Measurements from ENCODE around the gene PKP4.

Gene PKP4

DNA sequence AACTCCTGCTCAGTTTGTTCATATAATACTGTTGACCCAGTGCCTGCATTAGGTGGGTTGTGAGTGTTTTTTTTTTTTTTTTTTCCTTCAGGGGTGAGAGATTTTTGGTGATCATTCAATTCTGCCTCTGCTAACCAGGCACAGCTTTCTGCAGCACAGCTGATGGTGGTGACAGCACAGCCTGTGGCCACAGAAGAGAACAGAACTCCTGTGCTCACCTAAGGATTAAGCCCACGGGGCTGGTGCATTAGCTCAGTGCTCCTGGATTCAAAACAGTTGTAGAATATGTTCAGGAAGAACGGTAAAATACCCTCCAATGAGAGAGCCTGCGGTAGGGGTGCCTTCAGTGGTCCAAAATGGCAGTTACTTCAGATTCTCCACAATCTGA, 42.0 kb downstream of the PKP4 start:
- no peak for DNase-seq

DNA sequence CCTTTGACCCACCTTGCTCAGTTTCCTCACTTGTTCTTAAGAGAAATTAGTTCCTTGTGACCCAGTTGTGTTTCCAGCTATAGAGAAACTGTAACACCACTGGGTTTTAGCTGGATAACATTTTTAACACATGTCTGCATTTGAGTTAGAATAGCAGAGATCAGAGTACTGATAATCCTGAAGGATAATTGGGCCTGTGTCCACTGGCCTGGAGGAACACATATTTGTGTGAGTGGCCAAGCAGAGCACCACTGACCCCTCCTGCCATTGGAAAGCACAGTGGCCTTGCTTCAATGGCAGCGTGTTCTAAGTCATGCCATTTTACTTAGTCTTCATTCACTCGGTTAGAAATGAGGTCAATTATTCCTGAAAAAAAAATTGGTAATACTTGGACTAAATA, 42.6 kb downstream of the PKP4 start:
- no peak for DNase-seq

DNA sequence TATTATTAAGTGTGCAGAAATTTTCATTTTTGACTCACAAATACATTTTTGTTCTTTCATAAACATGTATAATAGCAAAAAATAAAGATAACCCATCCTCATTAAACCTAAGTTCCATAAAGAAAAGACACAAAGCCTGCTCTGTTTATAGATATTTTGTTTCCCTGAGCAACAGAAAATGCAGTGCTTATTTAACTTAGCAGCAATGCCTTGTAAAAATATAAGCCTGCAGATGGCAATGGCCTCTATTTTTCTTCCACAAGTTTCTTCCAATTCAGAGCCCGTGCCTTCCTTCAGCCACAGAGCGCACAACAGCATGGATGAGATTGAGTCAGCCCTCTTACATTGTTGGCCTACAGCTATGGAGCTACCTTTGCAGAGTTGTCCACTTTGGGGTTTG, 43.6 kb downstream of the PKP4 start:
- DNase-seq, result no peak

DNA sequence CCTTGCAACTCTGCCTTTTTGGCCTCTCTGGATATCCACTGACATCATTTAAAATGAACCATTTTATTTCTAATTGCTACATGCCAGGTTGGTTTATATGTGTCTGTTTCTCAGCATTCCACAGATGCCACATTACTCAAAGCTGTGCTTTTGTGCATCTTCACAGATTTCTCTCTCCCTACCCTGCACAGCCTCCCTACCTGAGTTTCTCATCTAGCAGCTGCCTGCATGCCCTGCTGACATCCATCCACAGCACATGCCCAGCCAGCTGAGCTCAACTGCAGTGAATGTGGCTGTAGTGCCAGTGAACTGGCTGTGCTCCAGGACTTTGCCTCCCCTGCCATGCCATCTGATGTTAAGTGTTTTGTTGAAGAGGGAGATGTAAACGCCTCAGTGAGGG, 44.5 kb downstream of the PKP4 start:
- DNase-seq, result no peak

DNA sequence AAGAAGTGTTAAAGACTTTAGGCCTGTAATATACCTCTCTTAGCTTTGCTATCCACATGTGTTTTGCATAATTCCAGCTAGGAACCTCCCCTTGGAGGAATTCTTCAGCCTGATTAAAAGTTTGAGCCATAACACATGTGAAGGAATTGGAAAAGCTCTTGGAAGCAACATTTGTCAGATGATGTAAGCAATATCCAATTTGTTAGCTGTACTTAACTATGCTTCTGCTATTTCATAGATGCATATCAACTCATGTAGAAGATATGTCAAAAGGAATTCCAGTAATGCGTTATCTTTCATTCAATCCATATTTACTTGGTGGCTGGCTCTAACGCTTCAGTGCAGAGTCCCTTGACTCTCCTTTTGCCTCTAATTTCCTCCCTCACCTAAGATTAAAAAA, 46.2 kb downstream of the PKP4 start:
- no peak for DNase-seq

DNA sequence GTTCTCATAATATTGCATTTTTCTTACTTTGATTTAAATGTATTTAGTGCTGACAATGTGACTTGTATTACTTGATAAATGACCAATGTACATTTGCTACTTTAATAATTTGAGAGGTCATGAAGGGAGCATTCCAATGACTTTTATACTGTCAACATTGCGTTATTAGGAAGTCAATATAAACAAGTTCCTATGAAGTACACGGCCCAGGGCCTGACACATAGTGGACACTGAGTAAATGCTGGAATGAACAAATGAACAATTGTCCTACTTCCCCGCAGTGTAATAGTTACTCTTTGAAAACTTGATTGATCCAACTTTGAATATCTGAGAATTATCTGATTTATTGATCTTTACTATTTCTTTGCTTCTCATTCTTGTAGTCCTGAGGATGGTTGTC, 47.3 kb downstream of the PKP4 start:
- no peak for DNase-seq

DNA sequence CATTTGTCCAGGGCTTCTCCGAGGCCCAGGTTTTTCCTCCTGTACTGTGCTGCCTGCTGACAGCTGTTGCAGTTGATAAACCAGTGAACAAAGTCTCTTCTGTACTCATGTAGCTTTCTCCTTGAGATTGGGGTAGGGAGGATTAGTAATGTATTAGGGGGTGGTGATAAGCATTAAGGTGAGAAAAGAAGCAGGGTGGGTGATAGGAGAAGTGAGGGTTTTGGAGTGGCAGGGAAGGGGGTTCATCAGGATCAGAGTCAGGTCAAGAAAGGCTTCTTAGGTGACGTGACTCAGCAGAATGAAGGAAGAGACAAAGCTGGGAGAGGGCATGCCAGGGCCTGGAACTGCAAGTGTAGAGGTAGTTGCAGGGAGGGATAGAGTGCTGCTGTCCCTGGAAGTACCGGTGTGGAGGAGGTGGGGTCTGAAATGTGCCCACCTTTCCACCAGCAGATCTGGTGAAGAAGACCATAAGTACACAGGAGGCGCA, 48.7 kb downstream of the PKP4 start:
- no peak for DNase-seq

DNA sequence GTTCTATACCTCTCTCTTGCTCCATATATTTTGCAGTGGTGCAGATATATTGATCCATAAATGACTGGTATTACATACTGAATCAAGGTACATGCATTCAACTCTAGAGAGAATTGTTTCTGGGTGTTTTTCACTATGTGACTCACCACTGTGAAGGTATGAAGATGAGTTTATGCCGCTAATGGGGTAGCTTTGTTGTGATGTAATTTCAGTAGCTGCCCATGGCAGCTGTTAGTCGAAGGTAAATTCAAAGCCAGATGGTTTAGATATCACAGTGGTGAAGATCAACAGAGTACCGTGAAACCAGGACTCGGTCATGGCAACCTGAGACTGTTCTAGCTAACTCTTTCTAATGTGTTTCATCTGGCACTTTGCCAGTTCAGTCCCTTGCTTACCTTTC, 50.4 kb downstream of the PKP4 start:
- DNase-seq, result no peak

DNA sequence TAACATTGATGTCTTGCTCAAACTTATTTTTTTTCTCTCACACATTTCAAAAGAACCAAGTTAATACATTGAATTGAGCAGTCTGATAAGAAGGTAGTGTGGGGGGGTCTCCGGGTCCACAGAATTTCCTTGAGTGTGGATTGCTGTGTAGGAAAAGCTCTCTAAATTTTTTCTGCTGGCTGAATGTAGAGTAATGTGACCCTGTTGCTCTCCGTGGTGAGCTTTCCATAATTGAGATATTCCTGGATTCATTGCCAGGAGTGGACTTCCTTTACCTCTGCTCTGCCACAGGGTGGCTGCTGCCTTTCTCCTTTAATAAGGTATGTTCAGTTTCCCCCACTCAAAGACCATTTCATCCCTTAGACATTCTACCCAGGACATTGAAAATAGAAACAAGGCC, 50.9 kb downstream of the PKP4 start:
- no peak for DNase-seq

DNA sequence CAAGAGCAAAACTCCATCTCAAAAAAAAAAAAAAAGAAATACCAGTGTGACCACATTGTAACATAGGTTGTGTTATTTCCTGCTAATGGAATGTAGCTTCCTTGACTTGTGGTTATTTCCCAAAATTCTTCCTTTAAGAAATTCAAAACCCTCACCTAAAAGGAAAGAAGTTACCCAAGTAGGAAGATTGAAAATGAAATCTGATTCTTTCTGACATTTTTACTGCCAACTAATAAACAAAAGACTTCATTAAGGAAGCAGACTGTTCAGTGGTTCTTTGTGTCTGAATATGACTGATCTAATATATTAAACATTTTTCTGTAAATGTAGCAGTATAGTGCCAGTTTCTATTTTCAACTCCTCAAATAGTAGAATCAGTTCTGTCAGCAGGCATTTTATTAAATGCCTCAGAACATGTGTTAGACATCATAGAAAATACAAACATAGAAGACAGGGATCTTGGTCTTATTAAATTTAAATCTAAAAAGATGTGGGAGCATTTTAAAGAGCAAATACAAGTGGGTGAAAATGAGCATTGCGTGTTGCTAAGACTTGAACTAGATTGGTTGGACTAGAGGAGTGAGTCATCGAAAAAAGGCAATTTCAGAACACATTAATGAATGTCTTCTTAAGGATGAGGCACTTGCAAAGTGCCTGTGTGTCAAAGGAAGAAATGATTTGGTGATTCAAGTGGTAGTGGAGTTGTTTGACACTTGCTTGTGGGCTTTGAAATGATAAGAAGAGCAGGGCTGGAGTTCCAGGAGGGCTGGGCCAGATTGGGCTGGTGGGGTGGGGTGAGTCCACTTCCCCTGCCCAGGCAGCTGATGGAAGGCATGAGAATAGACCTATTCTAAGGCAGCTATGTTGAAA, 53.4 kb downstream of the PKP4 start:
- DNase-seq, result no peak

DNA sequence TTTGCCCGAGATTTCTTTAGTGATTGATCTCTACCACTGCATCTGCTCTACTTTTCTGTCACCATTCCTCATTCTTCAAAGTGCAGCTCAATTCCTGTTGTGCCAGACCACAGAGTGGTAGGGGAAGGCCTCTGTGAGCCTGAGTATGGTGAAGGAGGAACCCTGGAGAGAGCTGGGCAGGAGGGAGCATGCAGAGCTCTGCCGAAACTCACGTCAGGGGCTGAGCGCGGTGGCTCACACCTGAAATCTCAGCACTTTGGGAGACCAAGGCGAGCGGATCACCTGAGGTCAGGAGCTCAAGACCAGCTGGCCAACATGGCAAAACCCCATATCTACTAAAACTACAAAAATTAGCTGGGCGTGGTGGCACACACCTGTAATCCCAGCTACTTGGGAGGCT, 54.1 kb downstream of the PKP4 start:
- DNase-seq, result no peak

DNA sequence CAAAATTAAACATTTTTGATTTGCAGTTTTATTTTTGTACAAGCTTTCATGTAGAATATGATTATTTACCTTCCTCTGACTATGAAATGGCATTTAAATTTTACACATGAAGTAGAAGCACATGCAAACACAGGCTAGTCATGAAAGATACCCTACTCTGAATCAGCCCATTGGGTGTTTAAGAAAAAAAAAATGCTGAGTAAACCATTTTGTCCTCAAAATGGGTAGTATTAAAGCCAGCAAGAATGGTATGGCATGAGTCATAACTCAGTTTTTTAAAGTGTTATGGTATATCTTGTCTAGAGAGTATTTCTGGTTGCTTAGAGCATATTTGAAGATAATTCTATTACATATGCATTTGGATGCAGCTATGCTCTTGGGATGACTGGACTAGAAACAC, 55.0 kb downstream of the PKP4 start:
- DNase-seq, result no peak

DNA sequence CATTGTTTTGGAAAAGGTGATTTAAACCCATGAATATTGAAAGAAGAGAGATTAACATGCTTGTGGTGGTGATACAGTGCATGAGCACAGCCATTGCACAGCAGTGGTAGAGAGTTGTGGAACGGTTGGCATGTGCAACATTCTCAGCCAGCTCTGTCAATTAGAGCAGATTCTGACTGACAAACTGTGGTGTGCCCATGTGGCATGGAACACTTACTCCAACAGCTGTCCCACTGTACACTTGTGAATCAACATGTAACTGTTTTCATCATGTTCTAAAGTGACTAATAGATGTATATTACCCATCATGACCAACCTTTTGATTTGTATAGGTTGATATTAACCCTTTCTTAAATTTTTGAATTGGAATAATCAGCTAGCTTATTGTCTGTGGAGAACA, 55.6 kb downstream of the PKP4 start:
- no peak for DNase-seq

DNA sequence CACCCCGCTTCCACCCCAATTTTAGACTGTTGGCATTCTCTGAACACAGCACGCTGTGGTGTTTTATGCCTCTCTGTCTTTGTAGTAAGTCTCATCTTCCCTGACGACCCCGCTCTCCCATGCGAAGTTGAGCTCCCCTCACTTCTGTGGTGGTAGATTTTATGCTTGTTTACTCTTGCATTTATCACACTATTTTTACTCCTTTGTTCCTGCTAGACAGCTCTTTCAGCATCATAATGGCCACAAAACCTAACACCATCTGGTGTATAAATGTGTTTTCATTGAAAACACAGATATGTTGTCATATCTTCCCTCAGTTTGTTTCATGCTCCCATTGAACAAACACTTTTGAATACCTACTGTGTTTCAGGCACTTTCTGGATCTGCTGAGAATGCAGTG, 57.1 kb downstream of the PKP4 start:
- no peak for DNase-seq

DNA sequence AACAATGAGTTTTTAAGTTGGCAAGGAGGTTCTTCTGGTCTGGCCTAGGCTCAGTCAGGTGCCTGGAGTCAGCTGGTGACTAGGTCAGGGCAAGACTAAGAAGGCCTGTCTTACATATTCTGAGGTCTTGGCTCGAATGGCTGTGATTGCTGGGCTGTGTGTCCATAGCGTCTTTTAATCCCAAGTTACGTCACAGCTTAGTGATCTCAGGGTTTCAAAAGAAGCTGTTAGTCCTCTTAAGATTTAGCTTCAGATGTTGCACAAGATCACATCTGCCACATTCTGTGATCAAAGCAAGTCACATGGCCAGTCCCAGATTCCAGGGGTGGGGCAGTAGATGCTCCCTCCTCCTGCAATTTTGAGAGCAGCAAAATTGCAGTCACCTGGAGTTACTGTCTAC, 61.3 kb downstream of the PKP4 start:
- no peak for DNase-seq

DNA sequence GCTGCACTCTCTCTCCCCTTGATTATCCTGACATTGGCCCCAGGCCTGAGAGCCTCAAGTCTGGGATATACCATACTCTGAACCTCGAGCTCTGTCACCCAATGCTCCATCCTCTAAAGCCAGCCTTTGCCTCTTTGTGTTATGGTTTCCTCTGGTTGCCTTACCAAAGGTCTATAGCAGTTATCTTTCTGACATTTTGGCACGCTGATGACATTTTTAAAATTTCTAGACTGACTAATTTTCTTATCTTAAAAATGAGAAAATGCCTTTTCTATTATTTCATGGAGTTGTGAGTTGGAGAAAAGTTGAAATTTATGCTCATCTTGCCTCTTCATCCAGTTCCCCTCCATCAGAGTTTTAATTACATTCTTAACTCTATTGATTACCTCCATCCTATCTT, 62.7 kb downstream of the PKP4 start:
- DNase-seq, result no peak

DNA sequence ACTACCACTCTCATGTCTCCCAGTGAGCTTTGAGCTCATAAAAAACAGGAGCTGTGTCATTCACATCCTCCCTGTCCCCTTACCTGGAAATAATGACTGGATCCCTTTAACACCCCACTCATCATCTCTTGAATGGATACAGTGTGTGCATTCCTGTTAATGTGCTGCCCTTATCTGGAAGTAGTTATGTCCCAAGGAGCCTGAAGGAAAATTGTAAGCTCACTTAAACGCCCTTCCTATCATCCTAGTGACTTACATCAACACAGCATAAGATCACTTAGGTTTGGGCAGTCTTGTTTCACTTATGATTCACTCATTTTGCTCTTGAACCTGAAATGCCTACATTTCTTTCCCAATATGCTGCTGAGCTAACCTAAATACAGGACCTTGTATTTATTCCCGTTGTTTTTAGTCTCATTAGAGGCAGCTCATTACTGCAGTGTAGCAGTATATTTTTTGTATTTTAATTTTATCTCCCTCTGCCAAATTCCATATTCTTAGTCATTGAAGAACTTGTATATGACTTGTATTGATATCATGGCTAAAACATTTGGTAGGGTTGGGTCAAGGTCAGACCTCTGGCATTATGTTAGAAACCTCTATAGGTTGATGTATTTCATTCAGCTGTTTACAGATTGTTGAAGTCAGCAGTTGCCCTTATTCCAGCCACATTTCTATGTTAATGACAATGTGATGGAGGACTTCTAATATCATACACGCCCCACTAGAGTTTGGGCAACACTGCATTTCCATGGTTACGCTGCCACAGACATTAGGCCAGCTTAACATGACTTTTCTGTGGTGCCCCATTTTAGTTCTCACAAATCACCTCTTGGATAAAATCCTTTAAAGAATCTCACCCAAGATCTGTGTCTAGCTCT, 72.9 kb downstream of the PKP4 start:
- no peak for DNase-seq

DNA sequence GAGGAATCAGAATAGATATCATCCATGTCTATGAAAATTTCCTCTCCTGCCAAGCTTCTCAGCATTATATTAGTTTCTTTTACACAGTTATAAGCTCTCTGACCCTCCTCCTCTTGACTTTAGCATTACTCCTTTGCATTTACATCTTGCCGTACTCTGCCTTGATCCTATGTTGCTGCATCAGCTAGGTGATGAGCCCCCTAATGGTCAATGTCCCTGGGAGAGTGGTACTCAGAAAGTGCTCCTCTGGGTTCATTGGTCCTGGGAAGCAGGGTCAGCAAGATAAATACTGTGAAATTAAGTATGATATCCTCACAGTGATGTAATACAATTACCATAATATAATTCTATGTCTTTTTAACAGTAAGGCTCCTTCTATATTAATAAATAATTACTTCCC, 74.1 kb downstream of the PKP4 start:
- no peak for DNase-seq

DNA sequence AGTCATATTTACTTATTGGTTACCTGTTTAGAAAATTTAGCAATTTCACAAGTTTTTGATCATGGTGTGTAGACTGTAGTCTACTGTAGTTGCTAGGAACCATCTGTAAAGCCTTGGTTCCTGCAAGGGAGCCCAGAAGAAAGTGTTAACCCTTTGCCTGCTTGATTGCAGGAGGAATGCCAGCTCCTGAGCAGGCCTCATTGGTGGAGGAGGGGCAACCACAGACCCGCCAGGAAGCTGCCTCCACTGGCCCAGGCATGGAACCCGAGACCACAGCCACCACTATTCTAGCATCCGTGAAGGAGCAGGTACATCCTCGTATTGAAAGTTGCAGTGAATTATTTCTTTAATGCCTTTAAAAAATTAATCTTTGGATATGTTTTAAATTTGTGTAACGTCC, 76.3 kb downstream of the PKP4 start:
- no peak for DNase-seq

DNA sequence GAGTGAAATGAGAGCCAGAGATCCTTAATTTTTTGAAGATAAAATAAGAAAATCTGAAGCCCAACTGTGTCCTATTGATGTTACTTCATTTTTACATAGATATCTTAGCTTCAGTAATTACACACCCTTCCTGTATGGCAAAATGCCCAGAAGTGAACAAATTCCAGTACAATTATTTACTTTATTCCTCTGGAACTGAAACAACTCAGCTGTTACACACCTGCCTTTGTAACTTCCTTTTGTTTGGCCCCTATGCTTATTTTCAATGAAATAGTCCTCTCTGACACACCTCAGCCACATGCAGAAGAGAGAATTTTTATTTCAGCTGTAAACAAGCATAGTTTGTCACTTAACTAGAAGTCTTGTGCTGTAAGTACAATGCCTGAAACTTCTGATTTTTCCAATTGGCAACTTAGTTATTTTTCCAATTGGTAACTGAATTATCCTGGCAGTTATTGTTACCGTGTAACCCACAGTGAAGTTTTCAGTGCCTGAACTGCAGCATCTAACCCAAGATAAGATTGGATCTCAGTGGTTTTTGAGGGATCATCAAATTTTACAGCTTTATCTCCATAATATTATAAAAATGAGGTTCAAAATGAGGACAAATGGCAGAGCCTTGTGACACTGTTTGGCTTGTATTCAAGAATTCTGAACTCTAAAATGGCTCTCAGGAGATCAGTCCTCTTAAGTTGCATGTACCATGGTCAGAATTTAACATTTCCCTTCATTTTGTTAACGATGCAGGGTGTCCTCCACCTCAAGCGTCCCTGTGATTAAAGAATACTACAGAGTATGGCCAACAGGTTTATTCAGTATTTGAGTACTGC, 82.6 kb downstream of the PKP4 start:
- DNase-seq, result no peak

DNA sequence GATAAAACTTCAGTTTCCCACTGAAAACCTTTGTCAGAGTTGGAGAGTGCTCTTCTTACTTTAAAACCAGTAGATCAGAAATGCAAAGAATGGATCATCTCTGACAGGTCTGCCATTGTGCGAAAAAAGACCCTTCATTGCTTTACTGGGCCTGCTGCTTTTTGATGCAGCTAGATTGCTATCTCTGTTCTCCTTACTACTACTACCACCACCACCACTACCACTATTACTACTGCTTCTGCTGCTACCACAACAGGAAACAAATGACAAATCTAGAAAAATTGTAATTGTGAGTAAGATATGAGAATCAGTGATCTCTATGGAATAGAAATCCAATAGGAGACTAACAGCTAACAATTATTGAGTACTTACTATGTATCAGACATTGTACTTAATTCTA, 85.8 kb downstream of the PKP4 start:
- no peak for DNase-seq

DNA sequence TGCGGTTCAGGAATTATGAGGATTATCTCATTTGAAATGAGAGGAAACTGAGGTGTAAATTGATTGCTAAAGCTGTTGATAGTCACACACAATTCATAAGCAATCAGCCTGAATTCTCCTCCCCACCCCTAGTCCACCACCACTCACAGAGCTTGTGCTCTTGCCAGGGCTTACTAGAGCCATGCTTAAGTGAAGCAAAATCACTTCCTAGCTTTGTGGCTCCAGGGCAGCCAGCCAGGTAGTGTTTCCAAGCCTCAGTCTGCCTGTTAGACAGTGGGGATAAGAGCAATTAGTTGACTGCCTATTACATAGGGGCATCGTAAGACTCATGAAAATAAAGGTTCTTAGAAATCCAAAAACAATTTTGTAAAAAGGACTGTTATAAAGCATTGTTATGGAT, 87.2 kb downstream of the PKP4 start:
- DNase-seq, result no peak

DNA sequence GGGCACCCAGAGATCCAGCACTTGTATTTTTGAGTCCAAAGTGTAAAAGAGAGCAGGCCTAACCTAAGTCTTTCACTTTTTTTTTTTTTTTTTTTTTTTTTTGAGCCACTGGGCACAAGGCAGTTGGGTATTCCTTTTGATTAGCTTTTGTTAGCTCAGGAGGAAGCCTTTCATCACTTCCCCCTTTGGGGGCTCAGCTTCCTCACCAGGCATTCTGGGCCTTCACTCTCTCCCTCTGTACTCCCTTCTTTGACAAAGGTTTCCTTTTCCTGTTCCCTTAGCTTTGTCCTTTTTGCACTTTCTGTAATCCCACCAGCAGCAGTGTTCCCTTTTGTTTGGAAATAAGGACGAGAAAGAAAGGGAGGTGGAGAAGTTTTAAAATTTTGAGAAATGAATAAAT, 88.2 kb downstream of the PKP4 start:
- no peak for DNase-seq

Data from activated CD4-positive, alpha-beta T cell treated with anti-CD3 and anti-CD28 coated beads for 4 hours (primary cell).